ENCODE results near the gene PRKCE. TPM values are rescaled to one million over a fixed set of nuclear protein-coding genes. Genes with fewer than 3 reads are reported as not detected.

Gene PRKCE
- total and polyA plus RNA-seq, 7 experiments from 2014 or later = 1.4 to 37.9 (median 19.5) TPM

- Mint-ChIP-seq H3K4me3 (no peak overlapping the region), H3K36me3 (peaks cover 0 to 12% (median 0%) of the 10 kb centered on the region in 5 donors), H3K4me1 (peaks cover 16 to 54% (median 41%) of the 10 kb centered on the region in 7 donors), H3K9me3 (peaks cover 0 to 7% (median 0%) of the 10 kb centered on the region in 11 donors), H3K27ac (peak overlapping the region in 2 of 9 donors; percentile 1 to 18), H3K27me3 (no peaks in the 10 kb centered on the region)
- Histone ChIP-seq H3K27me3 (ENCODE audit: control insufficient read depth in 2 of 2, insufficient read depth in 2 of 2, low read length in 2 of 2) (no peaks in the 10 kb centered on the region), H3K36me3 (ENCODE audit: control insufficient read depth in 2 of 3, insufficient read depth in 3 of 3, low read length in 3 of 3) (no peaks in the 10 kb centered on the region), H3K27ac (ENCODE audit: low read depth, low read length) (no peak overlapping the region), H3K4me1 (ENCODE audit: control insufficient read depth in 2 of 2, insufficient read depth in 2 of 2, low read length in 2 of 2) (peaks cover 17 to 21% of the 10 kb centered on the region in 2 donors), H3K9me3 (ENCODE audit: control insufficient read depth in 2 of 3, low read length in 3 of 3) (no peaks in the 10 kb centered on the region), H3K4me3 (ENCODE audit: low read length) (no peak overlapping the region)
- no peak for ATAC-seq
- POLR2A ChIA-PET = no interaction called here
- intact Hi-C loops (cut with micrococcal nuclease) = loop anchor here in 1 of 2 donors (5.0 kb wide), 3 partner anchors 34 to 126 kb away; partner anchors contain the start of gene EPAS1
- CTCF ChIA-PET = interaction anchor here (1.2 kb wide), 1 partner anchor 11 kb away, joined by 5 read pairs; no protein-coding TSS in a partner anchor
- peak in 1 of 9 donors; percentile 5 for DNase-seq
These were observed 584.8 kb downstream of the PRKCE start for GRCh38 chr2:46236006-46236875.

GRCh38 chr2:46236876-46237859, 585.7 kb downstream of the PRKCE start:
- no peak overlapping the region for H3K27ac ChIP-seq (ENCODE audit: low read depth, low read length)
- ATAC-seq = no peak

More at GRCh38 chr2:46236876-46237859, 585.7 kb downstream of the PRKCE start:
- CTCF ChIA-PET = no interaction called here
- DNase-seq = no peak
- no peaks in the 10 kb centered on the region for H3K27me3 Mint-ChIP-seq
- H3K4me3 ChIP-seq (ENCODE audit: low read length) = no peak overlapping the region
- peaks cover 17 to 21% of the 10 kb centered on the region in 2 donors for H3K4me1 ChIP-seq (ENCODE audit: control insufficient read depth in 2 of 2, insufficient read depth in 2 of 2, low read length in 2 of 2)
- POLR2A ChIA-PET = no interaction called here
- H3K36me3 ChIP-seq (ENCODE audit: control insufficient read depth in 2 of 3, insufficient read depth in 3 of 3, low read length in 3 of 3) = no peaks in the 10 kb centered on the region
- H3K36me3 Mint-ChIP-seq = peaks cover 0 to 12% (median 0%) of the 10 kb centered on the region in 5 donors
- peaks cover 0 to 7% (median 0%) of the 10 kb centered on the region in 11 donors for H3K9me3 Mint-ChIP-seq
- no peak overlapping the region for H3K4me3 Mint-ChIP-seq
- H3K9me3 ChIP-seq (ENCODE audit: control insufficient read depth in 2 of 3, low read length in 3 of 3) = no peaks in the 10 kb centered on the region
- intact Hi-C loops (cut with micrococcal nuclease) = loop anchor here in 1 of 2 donors (5.0 kb wide), 3 partner anchors 35 to 125 kb away; partner anchors contain the start of gene EPAS1
- no peaks in the 10 kb centered on the region for H3K27me3 ChIP-seq (ENCODE audit: control insufficient read depth in 2 of 2, insufficient read depth in 2 of 2, low read length in 2 of 2)
- H3K4me1 Mint-ChIP-seq = peaks cover 16 to 52% (median 41%) of the 10 kb centered on the region in 7 donors
- H3K27ac Mint-ChIP-seq = peak overlapping the region in 5 of 9 donors; percentile 11 to 80 (median 61)

Other genes starting within 250 kb of the PRKCE start
- gene SRBD1, start 40.4 kb upstream of the PRKCE start, total RNA-seq = 10 to 100 TPM; 17.7 to 28.1 (median 23.3) TPM
- gene SRBD1, start 40.4 kb upstream of the PRKCE start, polyA plus RNA-seq = 10 to 100 TPM; 14.0 to 15.1 TPM